NCI-H187 treated with DMSO at 0.1 percent for 48 hours (cell line): ENCODE results near the gene PGAP6.
"Not testable (repeated sequence)": the region's sequence is repeated elsewhere in the genome, so short reads cannot be mapped to it uniquely, and the experiment has no call there.

Experiments
- DNase-seq: peaks from one replicate; lab custom pipeline; 2025; lab: John Stamatoyannopoulos, UW

Gene PGAP6

GRCh38 chr16:400061-400591 lies 18.3 kb upstream of the PGAP6 start:
- no peak for DNase-seq

GRCh38 chr16:399340-400019 lies 17.7 kb upstream of the PGAP6 start:
- no peak for DNase-seq

- DNase-seq: no peak
Observed at GRCh38 chr16:398561-399339, 17.0 kb upstream of the PGAP6 start.

- DNase-seq: no peak
Observed at GRCh38 chr16:397736-398332, 16.1 kb upstream of the PGAP6 start.

GRCh38 chr16:397135-397661 lies 15.4 kb upstream of the PGAP6 start, which contains the start of gene NME4:
TSS of gene NME4 (plus strand) at chr16:397199. CDS start at chr16:397223, 24 bp downstream.
- DNase-seq: no peak

- DNase-seq: no peak
Observed at GRCh38 chr16:396605-397004, 14.8 kb upstream of the PGAP6 start.

- no peak for DNase-seq
Observed at GRCh38 chr16:396199-396598, 14.4 kb upstream of the PGAP6 start.

GRCh38 chr16:392450-393030 lies 10.8 kb upstream of the PGAP6 start:
- DNase-seq: no peak

GRCh38 chr16:391885-392335 lies 10.1 kb upstream of the PGAP6 start:
- DNase-seq: no peak

GRCh38 chr16:389352-389751 lies 7.6 kb upstream of the PGAP6 start:
- DNase-seq: no peak

GRCh38 chr16:387761-388666 lies 6.2 kb upstream of the PGAP6 start:
- not testable (repeated sequence) for DNase-seq

- no peak for DNase-seq
Observed at GRCh38 chr16:386641-387156, 4.9 kb upstream of the PGAP6 start.

- no peak for DNase-seq
Observed at GRCh38 chr16:383326-384051, 1.7 kb upstream of the PGAP6 start.

GRCh38 chr16:381012-381788 lies 578 bp downstream of the PGAP6 start:
- no peak for DNase-seq

GRCh38 chr16:380762-381011 lies 1.1 kb downstream of the PGAP6 start:
- no peak for DNase-seq

- DNase-seq: no peak
Observed at GRCh38 chr16:379961-380761, 1.6 kb downstream of the PGAP6 start.

GRCh38 chr16:379183-379960 lies 2.4 kb downstream of the PGAP6 start:
- DNase-seq: peak; percentile 95

GRCh38 chr16:378821-379182 lies 3.0 kb downstream of the PGAP6 start:
- no peak for DNase-seq
